HepG2 (cell line): ENCODE data around the gene DDRGK1. TPM values are rescaled to one million over a fixed set of nuclear protein-coding genes. Genes with fewer than 3 reads are reported as not detected.

Source experiments
- CHCHD3 ChIP-seq: sonication (generic); formaldehyde crosslinking; IDR thresholded peaks from 2 replicates; pipeline ENCODE4 v1.8.0; 2022; ENCODE audit warnings: mild to moderate bottlenecking, missing genetic modification reagents, moderate library complexity
- HNRNPK ChIP-seq: fragments of 200-400 bp; formaldehyde crosslinking; IDR thresholded peaks from 2 replicates; pipeline ENCODE4 v1.6.1; 2018; ENCODE audit warnings: low read length, low read depth, moderate library complexity, mild to moderate bottlenecking; ENCODE audit not compliant: poor library complexity, severe bottlenecking
- NAIF1 ChIP-seq: sonication (generic); formaldehyde crosslinking; IDR thresholded peaks from 2 replicates; pipeline ENCODE4 v1.5.0; 2020; ENCODE audit warnings: mild to moderate bottlenecking, missing genetic modification reagents, borderline replicate concordance
- PBX2 ChIP-seq: IDR thresholded peaks from 2 replicates; pipeline ENCODE4 v1.6.1; 2016; ENCODE audit warnings: control low read depth
- SALL1 ChIP-seq: sonication (generic); formaldehyde crosslinking; IDR thresholded peaks from 2 replicates; pipeline ENCODE4 v1.8.0; 2022; ENCODE audit warnings: mild to moderate bottlenecking, missing genetic modification reagents
- TBL1XR1 ChIP-seq: fragments of 150-350 bp; IDR thresholded peaks from 2 replicates; pipeline ENCODE4 v1.6.1; 2014; ENCODE audit warnings: borderline replicate concordance, low read length; ENCODE audit not compliant: partially characterized antibody
- ZBTB1 ChIP-seq: sonication (generic); formaldehyde crosslinking; IDR thresholded peaks from 2 replicates; pipeline ENCODE4 v1.4.0; 2020; ENCODE audit warnings: missing genetic modification reagents, borderline replicate concordance
- ZBTB21 ChIP-seq: sonication (generic); formaldehyde crosslinking; IDR thresholded peaks from 2 replicates; pipeline ENCODE4 v1.4.0; 2020; ENCODE audit warnings: missing genetic modification reagents
- ZBTB4 ChIP-seq: sonication (generic); formaldehyde crosslinking; IDR thresholded peaks from 2 replicates; pipeline ENCODE4 v1.4.0; 2020; ENCODE audit warnings: missing genetic modification reagents, mild to moderate bottlenecking, borderline replicate concordance
- ZNF10 ChIP-seq: sonication (generic); formaldehyde crosslinking; IDR thresholded peaks from 2 replicates; pipeline ENCODE4 v1.4.0; 2020; ENCODE audit warnings: mild to moderate bottlenecking, low read depth, missing genetic modification reagents, borderline replicate concordance
- ZNF136 ChIP-seq: sonication (generic); formaldehyde crosslinking; IDR thresholded peaks from 2 replicates; pipeline ENCODE4 v1.8.1; 2022; ENCODE audit warnings: low read depth, mild to moderate bottlenecking, moderate library complexity, missing genetic modification reagents
- ZNF234 ChIP-seq: sonication (generic); formaldehyde crosslinking; conservative IDR thresholded peaks from 2 replicates; pipeline ENCODE4 v1.5.1; 2020; ENCODE audit warnings: mild to moderate bottlenecking, missing genetic modification reagents
- ZNF276 ChIP-seq: sonication (generic); formaldehyde crosslinking; IDR thresholded peaks from 2 replicates; pipeline ENCODE4 v1.4.0; 2020; ENCODE audit warnings: mild to moderate bottlenecking, low read depth, missing genetic modification reagents
- ZNF570 ChIP-seq: sonication (generic); formaldehyde crosslinking; IDR thresholded peaks from 2 replicates; pipeline ENCODE4 v1.4.0; 2020; ENCODE audit warnings: mild to moderate bottlenecking, missing genetic modification reagents, borderline replicate concordance
- ZNF75D ChIP-seq: sonication (generic); formaldehyde crosslinking; IDR thresholded peaks from 2 replicates; pipeline ENCODE4 v1.8.1; 2023; ENCODE audit warnings: missing genetic modification reagents, mild to moderate bottlenecking, borderline replicate concordance
- polyA plus RNA-seq, 8 experiments: library from polyadenylated mRNA; depleted of rRNA in 3 of 8; stranded (reverse) in 7 of 8; unstranded in 1 of 8; fragments of >200 nt; fragmentation: Illumina TruSeq in 4 of 8; extraction: Trizol in 4 of 8; gene quantifications; 2 replicates each; pipeline versions ENCODE4 v1.2.1 to v1.2.3, GENCODE V29; 2011 to 2016; ENCODE audit warnings: low read depth in 4 of 8, missing spikeins in 1 of 8, mixed read lengths in 1 of 8; ENCODE audit not compliant: insufficient read depth in 1 of 8
- total RNA-seq, 5 experiments: library from RNA; depleted of rRNA; stranded (reverse); fragments of >200 nt; fragmentation: Illumina TruSeq; extraction: Trizol; gene quantifications; 2 replicates each; pipeline ENCODE4 v1.2.3, GENCODE V29; 2016; ENCODE audit warnings: low read depth in 1 of 5
- TF ChIP-seq, protein P1 (sequence below): sonication (generic); formaldehyde crosslinking; IDR thresholded peaks from 2 replicates; pipeline ENCODE4 v1.9.0; 2022; ENCODE audit warnings: missing genetic modification reagents, mild to moderate bottlenecking, borderline replicate concordance
- TF ChIP-seq, protein P2 (sequence below): sonication (generic); formaldehyde crosslinking; IDR thresholded peaks from 2 replicates; pipeline ENCODE4 v1.9.0; 2021; ENCODE audit warnings: missing genetic modification reagents, borderline replicate concordance

Gene DDRGK1
- total and polyA plus RNA-seq, 2 of the 13 experiments (the other 11 are each of a cell fraction or from before 2014, with no cell fraction given): 96.7 to 149 TPM

DNA sequence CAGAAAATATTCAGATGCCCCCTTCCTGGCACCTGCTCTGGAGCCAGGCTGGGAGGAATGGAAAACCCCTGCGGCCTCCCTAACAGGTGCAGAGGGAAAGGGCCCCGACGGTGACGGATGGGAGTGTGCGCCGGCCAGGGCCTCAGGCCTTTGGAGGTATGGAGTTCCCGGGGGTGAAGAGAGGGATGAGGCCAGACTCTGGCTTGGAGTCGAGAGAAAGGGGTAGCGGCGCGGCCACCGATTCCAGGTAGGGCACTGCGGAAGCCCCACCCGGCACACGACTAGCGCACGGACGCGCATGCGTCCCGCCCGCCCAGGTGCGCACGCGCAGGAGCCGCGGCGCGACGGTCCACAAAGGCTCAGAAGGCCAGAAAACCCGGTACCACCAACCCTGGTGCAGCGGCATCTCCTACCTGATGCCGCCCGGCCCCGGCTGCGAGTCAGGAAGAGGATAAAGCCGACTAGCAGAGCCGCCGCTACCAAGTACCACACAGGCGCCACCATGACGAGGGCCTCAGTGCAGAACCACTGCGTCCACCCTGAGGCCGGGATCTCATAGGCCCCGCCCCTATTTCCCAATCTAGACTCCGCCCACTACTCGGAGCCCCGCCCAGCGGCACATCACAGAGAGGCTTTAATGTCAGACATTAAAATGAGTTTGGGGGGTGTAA lies at the start of gene DDRGK1 (continued):
- peak; percentile 38; the same call in 1 of the 2 replicates for TF ChIP-seq ZBTB4 (CRISPR knock-in tag)
- TF ChIP-seq ZNF276 (CRISPR knock-in tag): peak; percentile 93
- peak; percentile 72; the same call in 1 of the 2 replicates for TF ChIP-seq ZNF570 (CRISPR knock-in tag)
- TF ChIP-seq ZNF136 (CRISPR knock-in tag): peak; percentile 95
- no peak for TF ChIP-seq ZBTB21 (CRISPR knock-in tag)
- TF ChIP-seq ZNF75D: no peak
- TF ChIP-seq CHCHD3 (CRISPR knock-in tag): no peak; the same call in none of the 2 replicates
- no peak for TF ChIP-seq HNRNPK
- TF ChIP-seq ZBTB1 (CRISPR knock-in tag): no peak; the same call in 1 of the 2 replicates
- TF ChIP-seq, protein P1, sequence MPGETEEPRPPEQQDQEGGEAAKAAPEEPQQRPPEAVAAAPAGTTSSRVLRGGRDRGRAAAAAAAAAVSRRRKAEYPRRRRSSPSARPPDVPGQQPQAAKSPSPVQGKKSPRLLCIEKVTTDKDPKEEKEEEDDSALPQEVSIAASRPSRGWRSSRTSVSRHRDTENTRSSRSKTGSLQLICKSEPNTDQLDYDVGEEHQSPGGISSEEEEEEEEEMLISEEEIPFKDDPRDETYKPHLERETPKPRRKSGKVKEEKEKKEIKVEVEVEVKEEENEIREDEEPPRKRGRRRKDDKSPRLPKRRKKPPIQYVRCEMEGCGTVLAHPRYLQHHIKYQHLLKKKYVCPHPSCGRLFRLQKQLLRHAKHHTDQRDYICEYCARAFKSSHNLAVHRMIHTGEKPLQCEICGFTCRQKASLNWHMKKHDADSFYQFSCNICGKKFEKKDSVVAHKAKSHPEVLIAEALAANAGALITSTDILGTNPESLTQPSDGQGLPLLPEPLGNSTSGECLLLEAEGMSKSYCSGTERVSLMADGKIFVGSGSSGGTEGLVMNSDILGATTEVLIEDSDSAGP (CRISPR knock-in tag): peak; percentile 71
- TF ChIP-seq ZNF234 (CRISPR knock-in tag): peak; percentile 91; the same call in 1 of the 2 replicates
- TF ChIP-seq, protein P2, sequence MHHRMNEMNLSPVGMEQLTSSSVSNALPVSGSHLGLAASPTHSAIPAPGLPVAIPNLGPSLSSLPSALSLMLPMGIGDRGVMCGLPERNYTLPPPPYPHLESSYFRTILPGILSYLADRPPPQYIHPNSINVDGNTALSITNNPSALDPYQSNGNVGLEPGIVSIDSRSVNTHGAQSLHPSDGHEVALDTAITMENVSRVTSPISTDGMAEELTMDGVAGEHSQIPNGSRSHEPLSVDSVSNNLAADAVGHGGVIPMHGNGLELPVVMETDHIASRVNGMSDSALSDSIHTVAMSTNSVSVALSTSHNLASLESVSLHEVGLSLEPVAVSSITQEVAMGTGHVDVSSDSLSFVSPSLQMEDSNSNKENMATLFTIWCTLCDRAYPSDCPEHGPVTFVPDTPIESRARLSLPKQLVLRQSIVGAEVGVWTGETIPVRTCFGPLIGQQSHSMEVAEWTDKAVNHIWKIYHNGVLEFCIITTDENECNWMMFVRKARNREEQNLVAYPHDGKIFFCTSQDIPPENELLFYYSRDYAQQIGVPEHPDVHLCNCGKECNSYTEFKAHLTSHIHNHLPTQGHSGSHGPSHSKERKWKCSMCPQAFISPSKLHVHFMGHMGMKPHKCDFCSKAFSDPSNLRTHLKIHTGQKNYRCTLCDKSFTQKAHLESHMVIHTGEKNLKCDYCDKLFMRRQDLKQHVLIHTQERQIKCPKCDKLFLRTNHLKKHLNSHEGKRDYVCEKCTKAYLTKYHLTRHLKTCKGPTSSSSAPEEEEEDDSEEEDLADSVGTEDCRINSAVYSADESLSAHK: peak; percentile 32; the same call in 1 of the 2 replicates
- TF ChIP-seq SALL1 (CRISPR knock-in tag): peak; percentile 93
- TF ChIP-seq ZNF10 (CRISPR knock-in tag): no peak
- TF ChIP-seq NAIF1: peak; percentile 51; the same call in 1 of the 2 replicates
- no peak for TF ChIP-seq TBL1XR1
- TF ChIP-seq PBX2 (CRISPR knock-in tag): no peak
